Prostate gland (tissue), 2 donors: ENCODE data around the gene NTM.

Experiments
- CTCF ChIP-seq, 4 experiments: fragments of 200-600 bp in 2 of 4; fragments of 450-650 bp in 2 of 4; sonication (generic) in 2 of 4; IDR thresholded peaks; 1 replicate in 3 of 4; 2 replicates in 1 of 4; pipeline ENCODE4 v1.5.1; 2016 to 2019; ENCODE audit warnings: antibody characterized with exemption in 4 of 4, mild to moderate bottlenecking in 2 of 4, moderate library complexity in 2 of 4
- POLR2A ChIP-seq: fragments of 450-650 bp; IDR thresholded peaks from one replicate; pipeline ENCODE4 v1.6.1; 2016; ENCODE audit warnings: antibody characterized with exemption, mild to moderate bottlenecking
- POLR2AphosphoS5 ChIP-seq: sonication (generic); formaldehyde crosslinking; IDR thresholded peaks from one replicate; pipeline ENCODE4 v1.6.1; 2017; ENCODE audit warnings: antibody characterized with exemption

DNA sequence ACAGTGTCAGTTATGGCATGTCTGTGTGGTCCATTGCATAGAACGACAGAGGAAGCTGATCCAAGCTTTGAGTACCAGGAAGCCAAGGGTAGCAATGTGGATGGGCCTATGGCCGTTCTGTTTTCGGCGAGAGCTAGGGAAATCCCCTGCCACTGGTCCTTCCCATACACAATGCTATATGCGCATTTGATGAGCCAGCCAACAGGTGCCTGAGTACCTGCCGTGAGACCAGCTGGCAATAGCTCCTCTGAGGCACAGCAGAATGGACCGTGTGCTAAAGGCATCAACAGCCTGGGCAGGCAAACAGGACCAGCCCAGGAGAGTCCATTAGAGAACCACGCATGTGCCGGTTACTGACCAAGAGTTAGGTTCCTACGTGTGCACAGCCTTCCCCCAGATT lies 753.0 kb downstream of the NTM start:
- no peak for TF ChIP-seq POLR2A
- no peak for TF ChIP-seq CTCF (IDR thresholded peaks at IDR 0.05)
- no peak for TF ChIP-seq POLR2AphosphoS5
